ENCODE data around the gene GGT5. TPM values are rescaled to one million over a fixed set of nuclear protein-coding genes. Genes with fewer than 3 reads are reported as not detected.
"Not testable (repeated sequence)": the region's sequence is repeated elsewhere in the genome, so short reads cannot be mapped to it uniquely, and the experiment has no call there.

GGT5 gene
- total RNA-seq, 2 experiments from 2014 or later: not detected

DNA sequence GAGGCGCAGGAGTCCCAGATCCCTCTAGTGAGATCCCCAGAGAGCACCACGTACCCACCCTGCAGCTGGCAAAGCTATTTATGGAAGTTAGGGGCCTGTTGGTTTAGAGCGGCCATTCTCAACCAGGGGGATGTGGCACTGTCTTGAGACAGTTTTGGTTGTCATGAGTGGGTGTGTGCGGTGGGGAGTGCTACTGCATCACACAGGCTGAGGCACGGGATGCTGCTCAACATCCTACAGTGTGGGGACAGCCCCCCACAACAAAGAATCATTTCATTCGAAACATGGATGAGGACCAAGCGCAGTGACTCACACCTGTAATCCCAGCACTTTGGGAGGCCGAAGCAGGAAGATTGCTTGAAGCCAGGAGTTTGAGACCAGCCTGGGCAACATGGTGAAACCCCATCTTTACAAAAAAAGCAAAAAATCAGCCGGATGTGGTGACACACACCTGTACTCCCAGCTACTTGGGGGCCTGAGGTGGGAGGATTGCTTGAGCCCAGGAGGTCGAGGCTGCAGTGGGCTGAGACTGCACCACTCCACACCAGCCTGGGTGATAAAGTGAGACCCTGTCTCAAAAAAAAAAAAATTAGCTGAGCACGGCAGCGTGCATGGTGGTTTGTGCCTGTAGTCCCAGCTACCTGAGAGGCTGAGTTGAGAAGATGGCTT is 28.2 kb downstream of the GGT5 start:
- Mint-ChIP-seq H3K4me3 (no peak overlapping the region), H3K4me1 (peaks cover 4% of the 10 kb centered on the region)
- CTCF ChIA-PET: interaction anchor here (0.9 to 1.8 kb wide), 3 partner anchors 12 to 26 kb away, joined by 3 to 6 read pairs (median 3); no protein-coding TSS in a partner anchor

DNA sequence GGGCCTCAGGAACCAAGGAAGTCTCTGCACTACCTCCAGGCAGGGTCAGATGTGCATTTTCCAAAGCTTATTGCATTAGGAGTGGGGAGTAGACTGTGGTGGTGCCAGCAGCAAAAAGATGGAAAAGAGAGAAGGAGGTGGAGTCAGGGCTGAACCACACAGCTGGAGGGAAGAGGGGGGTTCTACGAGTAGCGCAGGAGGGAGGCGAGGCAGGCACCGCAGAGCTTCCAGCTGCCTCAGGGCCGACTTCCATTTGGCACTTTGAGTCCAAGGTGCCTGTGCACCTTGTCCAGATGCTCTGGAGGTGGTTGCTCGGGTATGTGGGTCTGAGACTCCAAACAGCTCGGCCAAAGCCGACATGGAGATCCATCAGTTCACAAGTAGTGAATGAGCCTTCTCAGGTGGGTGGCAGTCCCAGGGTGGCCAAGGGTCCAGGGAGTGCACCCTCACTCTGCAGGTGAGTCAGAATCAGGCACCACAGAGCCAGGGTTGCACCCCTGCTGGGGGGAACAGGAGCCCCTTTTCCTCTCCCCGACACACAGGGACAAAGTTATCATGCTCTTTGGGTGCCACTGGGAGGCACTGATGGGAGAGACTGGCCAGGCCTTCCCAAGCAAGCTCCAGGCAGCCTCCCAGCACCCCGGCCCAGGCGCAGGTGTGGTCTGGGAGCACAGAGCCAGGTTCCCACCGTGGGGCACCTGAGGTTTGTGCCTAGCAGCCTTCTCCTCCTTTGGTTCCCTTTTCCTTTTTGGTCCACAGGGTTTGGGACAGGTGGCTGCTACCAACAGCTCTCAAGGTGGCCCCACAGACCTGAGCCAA is 30.2 kb downstream of the GGT5 start:
- no peak for DNase-seq
- ChIA-PET CTCF (interaction anchor here (1.0 to 1.6 kb wide), 3 partner anchors 17 to 209 kb away, joined by 4 to 5 read pairs (median 4); no protein-coding TSS in a partner anchor), POLR2A (no interaction called here)
- Mint-ChIP-seq H3K4me3 (no peak overlapping the region), H3K36me3 (ENCODE audit: low read depth) (no peaks in the 10 kb centered on the region), H3K4me1 (peaks cover 4% of the 10 kb centered on the region), H3K27me3 (peaks cover 3% of the 10 kb centered on the region), H3K9me3 (no peaks in the 10 kb centered on the region), H3K27ac (no peak overlapping the region)

More for the DNA sequence above, 28.2 kb downstream of the GGT5 start:
- no peak for DNase-seq
- Mint-ChIP-seq H3K9me3 (no peaks in the 10 kb centered on the region), H3K36me3 (ENCODE audit: low read depth) (no peaks in the 10 kb centered on the region), H3K27me3 (peaks cover 3% of the 10 kb centered on the region), H3K27ac (no peak overlapping the region)
- POLR2A ChIA-PET: no interaction called here

DNA sequence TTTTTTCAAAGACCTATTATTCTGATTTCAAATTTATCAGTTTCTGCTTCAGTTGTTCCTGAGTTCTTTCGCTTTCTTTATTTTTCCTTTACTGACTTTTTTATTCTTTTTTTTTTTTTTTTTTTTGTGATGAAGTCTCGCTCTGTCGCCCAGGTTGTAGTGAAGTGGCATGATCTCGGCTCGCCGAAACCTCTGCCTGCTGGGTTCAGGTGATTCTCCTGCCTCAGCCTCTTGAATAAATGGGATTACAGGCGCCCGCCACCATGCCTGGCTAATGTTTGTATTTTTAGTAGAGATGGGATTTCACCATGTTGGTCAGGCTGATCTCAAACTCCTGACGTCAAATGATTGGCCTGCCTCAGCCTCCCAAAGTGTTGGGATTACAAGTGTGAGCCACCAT is 31.8 kb downstream of the GGT5 start:
- peaks cover 14% of the 10 kb centered on the region for H3K4me1 Mint-ChIP-seq
- DNase-seq; H3K27me3 Mint-ChIP-seq; H3K27ac Mint-ChIP-seq; H3K9me3 Mint-ChIP-seq; H3K4me3 Mint-ChIP-seq; H3K36me3 Mint-ChIP-seq (ENCODE audit: low read depth); POLR2A ChIA-PET: not testable (repeated sequence)
- CTCF ChIA-PET: interaction anchor here (0.7 kb wide), 1 partner anchor 55 kb away, joined by 5 read pairs; no protein-coding TSS in a partner anchor

DNA sequence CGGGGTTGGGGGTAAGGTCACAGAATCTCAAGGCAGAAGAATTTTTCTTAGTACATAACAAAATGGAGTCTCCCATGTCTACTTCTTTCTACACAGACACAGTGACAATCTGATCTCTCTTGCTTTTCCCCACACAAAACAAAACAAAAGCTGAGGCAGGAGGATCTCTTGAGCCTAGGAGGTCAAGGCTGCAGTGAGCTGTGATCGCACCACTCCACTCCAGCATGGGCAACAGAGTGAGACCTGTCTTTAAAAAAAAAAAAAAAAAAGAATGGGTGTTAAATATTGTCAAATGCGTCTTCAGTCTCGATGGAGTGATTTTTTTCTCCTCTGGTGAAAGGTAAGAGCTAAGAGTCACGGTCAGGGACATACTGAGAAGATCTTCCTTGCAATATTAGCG is 33.2 kb downstream of the GGT5 start:
- H3K27ac Mint-ChIP-seq; H3K9me3 Mint-ChIP-seq; H3K4me3 Mint-ChIP-seq; H3K27me3 Mint-ChIP-seq; H3K36me3 Mint-ChIP-seq (ENCODE audit: low read depth); POLR2A ChIA-PET; DNase-seq: not testable (repeated sequence)
- CTCF ChIA-PET: interaction anchor here (0.6 to 0.7 kb wide), 2 partner anchors 15 to 20 kb away, joined by 3 to 5 read pairs; no protein-coding TSS in a partner anchor
- H3K4me1 Mint-ChIP-seq: peaks cover 28% of the 10 kb centered on the region

DNA sequence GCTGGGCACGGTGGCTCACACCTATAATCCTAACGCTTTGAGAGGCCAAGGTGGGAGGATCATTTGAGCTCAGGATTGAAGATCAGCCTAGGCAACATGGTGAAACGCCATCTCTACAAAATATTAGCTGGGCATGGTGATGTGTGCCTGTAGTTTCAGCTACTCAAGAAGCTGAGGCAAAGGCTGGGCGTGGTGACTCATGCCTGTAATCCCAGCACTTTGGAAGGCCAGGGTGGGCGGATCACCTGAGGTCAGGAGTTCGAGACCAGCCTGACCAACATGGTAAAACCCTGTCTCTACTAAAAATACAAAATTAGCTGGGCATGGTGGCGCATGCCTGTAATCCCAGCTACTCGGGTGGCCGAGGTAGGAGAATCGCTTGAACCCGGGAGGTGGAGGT is 34.5 kb downstream of the GGT5 start:
- H3K36me3 Mint-ChIP-seq (ENCODE audit: low read depth): not testable (repeated sequence)

DNA sequence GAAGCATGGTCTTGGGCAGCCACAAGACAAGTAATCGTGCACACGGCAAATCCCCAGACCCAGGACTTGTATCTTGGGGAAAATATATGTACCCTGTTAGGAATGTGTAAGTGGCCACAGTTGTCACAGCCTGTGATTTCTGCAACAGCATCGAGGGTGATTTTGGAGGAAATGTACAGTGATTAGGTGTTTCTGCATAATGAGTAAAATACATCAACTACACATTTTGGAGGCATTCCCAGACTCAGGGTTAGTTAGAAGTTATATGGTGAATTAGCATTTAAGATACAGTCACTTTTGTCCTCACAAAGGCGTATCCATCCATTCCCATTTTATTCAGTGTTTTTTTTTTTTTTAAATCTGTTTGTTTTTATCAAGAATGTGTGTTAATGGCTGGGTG is 35.2 kb downstream of the GGT5 start:
- H3K36me3 Mint-ChIP-seq (ENCODE audit: low read depth): no peaks in the 10 kb centered on the region
- H3K27ac Mint-ChIP-seq: no peak overlapping the region
- peaks cover 33% of the 10 kb centered on the region for H3K4me1 Mint-ChIP-seq
- ChIA-PET CTCF (interaction anchor here (1.2 kb wide), 1 partner anchor 33 kb away, joined by 3 read pairs; no protein-coding TSS in a partner anchor), POLR2A (no interaction called here)
- H3K27me3 Mint-ChIP-seq: peaks cover 3% of the 10 kb centered on the region
- H3K4me3 Mint-ChIP-seq: no peak overlapping the region
- DNase-seq: no peak
- H3K9me3 Mint-ChIP-seq: no peaks in the 10 kb centered on the region

More for the DNA sequence above, 34.5 kb downstream of the GGT5 start:
- POLR2A ChIA-PET, H3K27ac Mint-ChIP-seq, H3K9me3 Mint-ChIP-seq, DNase-seq, H3K4me3 Mint-ChIP-seq, H3K27me3 Mint-ChIP-seq: not testable (repeated sequence)
- peaks cover 30% of the 10 kb centered on the region for H3K4me1 Mint-ChIP-seq
- CTCF ChIA-PET: interaction anchor here (0.8 kb wide), 1 partner anchor 32 kb away, joined by 3 read pairs; no protein-coding TSS in a partner anchor

DNA sequence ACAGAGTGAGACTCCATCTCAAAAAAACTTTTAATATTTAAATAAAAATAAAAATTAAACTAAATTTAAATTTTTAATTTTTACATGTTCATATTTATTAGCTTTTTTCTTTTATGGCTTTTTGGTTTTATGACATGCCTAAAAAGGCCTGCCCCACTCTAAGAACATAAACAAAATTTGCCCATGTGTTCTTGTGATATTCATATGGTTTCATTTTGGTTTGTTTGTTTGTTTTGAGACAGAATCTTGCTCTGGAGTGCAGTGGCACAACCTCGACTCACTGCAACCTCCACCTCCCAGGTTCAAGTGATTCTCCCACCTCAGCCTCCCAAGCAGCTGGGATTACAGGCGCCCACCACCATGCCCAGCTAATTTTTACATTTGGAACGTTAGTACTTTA is 35.9 kb downstream of the GGT5 start:
- no peaks in the 10 kb centered on the region for H3K36me3 Mint-ChIP-seq (ENCODE audit: low read depth)
- CTCF ChIA-PET: interaction anchor here (1.2 kb wide), 1 partner anchor 33 kb away, joined by 3 read pairs; no protein-coding TSS in a partner anchor
- H3K27ac Mint-ChIP-seq: no peak overlapping the region
- POLR2A ChIA-PET: no interaction called here
- no peak for DNase-seq
- no peaks in the 10 kb centered on the region for H3K27me3 Mint-ChIP-seq
- peaks cover 37% of the 10 kb centered on the region for H3K4me1 Mint-ChIP-seq
- no peak overlapping the region for H3K4me3 Mint-ChIP-seq
- no peaks in the 10 kb centered on the region for H3K9me3 Mint-ChIP-seq

DNA sequence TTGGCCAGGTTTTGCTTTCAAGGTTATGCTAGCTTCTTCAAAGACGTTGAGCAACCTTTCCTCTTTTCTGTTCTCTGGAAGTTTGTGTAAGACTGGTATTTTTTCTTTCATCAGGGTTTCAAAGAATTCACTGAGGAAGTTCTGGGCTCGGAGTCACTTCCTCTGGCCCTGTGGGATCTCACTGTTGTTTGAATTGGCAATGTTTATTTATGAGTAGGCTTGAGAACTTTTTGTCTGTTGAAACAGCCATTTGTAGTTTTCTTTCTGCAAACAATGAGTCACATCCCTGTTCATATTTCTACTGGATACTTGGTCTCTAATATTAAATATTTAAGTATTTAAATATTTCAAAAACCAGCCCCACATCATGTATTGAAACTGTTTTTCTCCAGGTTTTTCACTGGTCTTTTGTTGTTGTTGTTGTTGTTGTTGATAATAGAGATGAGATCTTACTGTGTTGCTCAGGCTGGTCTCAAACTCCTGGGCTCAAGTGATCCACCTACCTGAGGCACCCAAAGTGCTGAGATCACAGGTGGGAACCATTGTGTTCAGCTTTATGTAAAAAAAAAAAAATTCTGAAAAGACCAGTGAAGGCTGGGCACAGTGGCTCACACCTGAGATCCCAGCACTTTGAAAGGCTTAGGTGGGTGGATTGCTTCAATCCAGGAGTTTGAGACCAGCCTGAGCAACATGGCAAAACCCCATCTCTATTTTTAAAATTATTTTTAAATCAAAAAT is 36.7 kb downstream of the GGT5 start:
- Mint-ChIP-seq H3K36me3 (ENCODE audit: low read depth) (no peaks in the 10 kb centered on the region), H3K4me3 (no peak overlapping the region), H3K27ac (peak overlapping the region; percentile 83), H3K4me1 (peaks cover 39% of the 10 kb centered on the region), H3K9me3 (no peaks in the 10 kb centered on the region), H3K27me3 (no peaks in the 10 kb centered on the region)
- CTCF ChIA-PET: interaction anchor here (1.1 to 1.2 kb wide), 2 partner anchors 34 to 75 kb away, joined by 3 read pairs; no protein-coding TSS in a partner anchor
- no peak for DNase-seq
- POLR2A ChIA-PET: interaction anchor here (1.0 kb wide), 1 partner anchor 10 kb away, joined by 5 read pairs; no protein-coding TSS in a partner anchor

DNA sequence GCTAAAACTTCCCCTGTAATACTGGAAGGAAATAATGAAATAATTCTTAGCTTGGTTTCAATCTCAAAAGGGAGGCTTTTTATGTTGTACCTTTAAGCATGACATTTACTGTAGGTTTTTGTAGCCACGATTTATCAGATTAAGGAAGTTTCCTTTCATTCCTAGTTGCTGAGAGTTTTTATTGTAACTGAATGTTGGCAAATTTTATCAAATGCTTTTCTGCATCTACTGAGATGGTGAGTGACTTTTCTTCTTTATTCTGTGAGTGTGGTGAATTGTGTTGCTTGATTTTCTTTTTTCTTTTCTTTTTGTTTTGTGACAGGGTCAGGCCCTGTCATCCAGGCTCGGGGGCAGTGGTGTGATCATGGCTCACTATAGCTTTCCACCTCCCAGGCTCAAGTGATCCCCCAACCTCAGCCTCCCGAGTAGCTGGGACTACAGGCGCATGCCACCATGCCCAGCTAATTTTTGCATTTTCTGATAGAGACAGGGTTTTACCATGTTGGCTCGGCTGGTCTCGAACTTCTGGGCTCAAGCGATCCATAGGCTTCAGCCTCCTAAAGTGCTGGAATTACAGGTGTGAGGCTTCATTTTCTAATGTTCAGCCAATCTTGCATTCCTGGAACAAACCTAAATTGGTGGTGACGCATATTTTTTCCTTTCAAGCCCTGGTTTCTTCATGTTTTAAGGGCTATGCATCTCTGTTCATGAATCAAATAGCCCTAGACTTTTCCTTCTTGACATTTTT is 37.4 kb downstream of the GGT5 start:
- POLR2A ChIA-PET: interaction anchor here (1.0 kb wide), 1 partner anchor 9 kb away, joined by 5 read pairs; no protein-coding TSS in a partner anchor
- H3K27ac Mint-ChIP-seq: peak overlapping the region; percentile 83
- no peaks in the 10 kb centered on the region for H3K36me3 Mint-ChIP-seq (ENCODE audit: low read depth)
- no peak overlapping the region for H3K4me3 Mint-ChIP-seq
- no peaks in the 10 kb centered on the region for H3K9me3 Mint-ChIP-seq
- H3K4me1 Mint-ChIP-seq: peaks cover 39% of the 10 kb centered on the region
- CTCF ChIA-PET: interaction anchor here (1.1 to 1.3 kb wide), 2 partner anchors 24 to 74 kb away, joined by 3 read pairs; no protein-coding TSS in a partner anchor
- H3K27me3 Mint-ChIP-seq: peaks cover 2% of the 10 kb centered on the region
- no peak for DNase-seq

DNA sequence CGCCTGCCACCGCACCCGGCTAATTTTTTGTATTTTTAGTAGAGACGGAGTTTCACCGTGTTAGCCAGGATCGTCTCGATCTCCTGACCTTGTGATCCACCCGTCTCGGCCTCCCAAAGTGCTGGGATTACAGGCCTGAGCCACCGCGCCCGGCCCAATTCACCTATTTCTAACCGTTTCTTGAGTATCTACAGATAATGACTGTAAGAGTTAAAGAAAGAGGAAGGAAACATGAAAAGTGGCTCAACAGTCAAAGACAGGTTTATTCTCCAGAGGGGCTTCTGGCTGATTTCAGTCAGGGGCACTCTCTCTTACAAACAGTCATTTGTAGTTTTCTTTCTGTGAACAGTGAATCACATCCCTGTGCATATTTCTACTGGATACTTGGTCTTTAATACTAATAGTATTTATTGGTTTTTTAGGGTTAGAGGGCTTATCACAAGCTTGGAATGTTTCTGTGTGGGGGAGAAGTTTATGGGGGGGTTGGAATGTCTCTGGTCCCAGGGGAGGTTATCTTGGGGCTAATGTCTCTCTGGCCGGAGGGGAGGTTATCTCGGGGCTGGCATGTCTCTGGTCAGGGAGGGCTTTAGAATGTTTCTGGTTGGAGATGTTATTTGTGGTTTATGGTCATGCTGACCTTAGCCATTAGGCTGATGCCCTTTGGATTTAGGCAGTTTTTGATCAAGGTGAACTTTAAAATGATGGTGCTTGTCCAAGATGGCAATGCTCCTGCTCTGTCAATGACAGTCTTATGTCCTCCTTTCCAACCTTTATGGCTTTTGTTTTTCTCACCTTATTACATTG is 38.2 kb downstream of the GGT5 start:
- not testable (repeated sequence) for H3K36me3 Mint-ChIP-seq (ENCODE audit: low read depth); H3K4me3 Mint-ChIP-seq; H3K27me3 Mint-ChIP-seq; H3K9me3 Mint-ChIP-seq; DNase-seq
- ChIA-PET CTCF (interaction anchor here (1.1 to 1.3 kb wide), 2 partner anchors 24 to 73 kb away, joined by 3 read pairs; no protein-coding TSS in a partner anchor), POLR2A (interaction anchor here (0.6 to 1.0 kb wide), 2 partner anchors 9 to 455 kb away, joined by 3 to 5 read pairs; no protein-coding TSS in a partner anchor)
- H3K27ac Mint-ChIP-seq: peak overlapping the region; percentile 83
- H3K4me1 Mint-ChIP-seq: peaks cover 39% of the 10 kb centered on the region

DNA sequence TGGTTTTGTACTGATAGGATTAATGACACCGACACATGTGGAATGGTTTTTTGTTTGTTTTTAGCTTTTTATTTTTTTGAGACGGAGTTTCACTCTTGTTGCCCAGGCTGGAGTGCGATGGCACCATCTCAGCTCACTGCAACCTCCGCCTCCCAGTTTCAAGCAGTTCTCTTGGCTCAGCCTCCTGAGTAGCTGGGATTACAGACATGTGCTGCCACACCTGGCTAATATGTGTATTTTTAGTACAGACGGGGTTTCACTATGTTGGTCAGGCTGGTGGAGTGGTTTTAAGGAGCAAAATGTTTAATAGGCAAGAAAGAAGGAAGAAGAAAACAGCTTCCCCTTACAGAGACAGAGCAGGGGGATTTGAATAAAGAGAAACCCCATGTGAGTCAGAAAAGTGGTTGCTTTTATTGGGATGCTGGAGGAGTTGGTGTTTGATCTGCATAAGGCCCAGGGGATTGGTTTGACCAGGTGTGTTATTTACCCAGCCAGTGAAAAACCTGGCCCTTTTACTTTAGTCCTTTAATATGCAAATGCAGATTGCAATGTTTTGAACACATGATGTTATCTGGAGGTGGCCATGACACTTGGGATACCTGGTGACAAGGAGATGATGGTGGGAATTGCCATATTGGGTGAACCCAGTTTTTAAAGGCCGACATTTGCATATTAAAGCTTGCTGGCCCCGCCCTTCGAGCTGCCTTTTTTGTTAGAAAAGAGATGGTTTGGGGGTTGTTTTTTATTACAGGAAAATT is 39.3 kb downstream of the GGT5 start:
- H3K4me3 Mint-ChIP-seq: no peak overlapping the region
- H3K36me3 Mint-ChIP-seq (ENCODE audit: low read depth): no peaks in the 10 kb centered on the region
- peaks cover 8% of the 10 kb centered on the region for H3K27me3 Mint-ChIP-seq
- no peak for DNase-seq
- ChIA-PET POLR2A (no interaction called here), CTCF (interaction anchor here (0.8 to 1.3 kb wide), 2 partner anchors 25 to 26 kb away, joined by 3 read pairs; no protein-coding TSS in a partner anchor)
- H3K9me3 Mint-ChIP-seq: no peaks in the 10 kb centered on the region
- H3K27ac Mint-ChIP-seq: no peak overlapping the region
- peaks cover 44% of the 10 kb centered on the region for H3K4me1 Mint-ChIP-seq

Measured in activated CD4-positive, alpha-beta memory T cell treated with anti-CD3 and anti-CD28 coated beads, Interleukin-2, amount 10 ng/mL, durations not matched to agents 7 days and 5 days (primary cell).